ENCODE results near the gene DNAH1. TPM values are rescaled to one million over a fixed set of nuclear protein-coding genes. Genes with fewer than 3 reads are reported as not detected.

Gene DNAH1
- total and polyA plus RNA-seq, 2 of the 4 experiments (the other 2 are of a cell fraction), result 2.0 to 4.0 TPM

DNA sequence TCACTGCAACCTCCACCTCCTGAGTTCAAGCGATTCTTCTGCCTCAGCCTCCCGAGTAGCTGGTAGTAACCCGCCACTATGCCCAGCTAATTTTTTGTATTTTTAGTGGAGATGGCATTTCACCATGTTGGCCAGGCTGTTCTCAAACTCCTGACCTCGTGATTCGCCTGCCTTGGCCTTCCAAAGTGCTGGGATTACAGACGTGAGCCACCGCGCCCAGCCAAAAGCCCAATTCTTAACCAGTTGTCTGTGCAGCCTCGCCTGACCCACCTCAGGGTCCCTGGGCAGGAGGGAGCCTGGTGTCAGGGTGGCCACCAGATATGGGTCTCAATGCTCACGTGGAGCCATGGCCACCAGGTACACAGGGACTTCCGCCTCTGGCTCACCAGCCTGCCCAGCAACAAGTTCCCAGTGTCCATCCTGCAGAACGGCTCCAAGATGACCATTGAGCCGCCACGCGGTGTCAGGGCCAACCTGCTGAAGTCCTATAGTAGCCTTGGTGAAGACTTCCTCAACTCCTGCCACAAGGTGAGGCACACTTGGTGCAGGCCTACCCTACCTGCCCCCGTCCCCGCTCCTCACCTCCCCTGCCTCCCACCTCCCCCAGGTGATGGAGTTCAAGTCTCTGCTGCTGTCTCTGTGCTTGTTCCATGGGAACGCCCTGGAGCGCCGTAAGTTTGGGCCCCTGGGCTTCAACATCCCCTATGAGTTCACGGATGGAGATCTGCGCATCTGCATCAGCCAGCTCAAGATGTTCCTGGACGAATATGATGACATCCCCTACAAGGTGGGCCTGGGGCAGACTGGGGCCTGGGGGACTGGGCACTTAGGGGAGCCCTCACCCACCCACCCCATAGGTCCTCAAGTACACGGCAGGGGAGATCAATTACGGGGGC is 80.1 kb downstream of the DNAH1 start (continued):
- TF ChIP-seq, protein P1, sequence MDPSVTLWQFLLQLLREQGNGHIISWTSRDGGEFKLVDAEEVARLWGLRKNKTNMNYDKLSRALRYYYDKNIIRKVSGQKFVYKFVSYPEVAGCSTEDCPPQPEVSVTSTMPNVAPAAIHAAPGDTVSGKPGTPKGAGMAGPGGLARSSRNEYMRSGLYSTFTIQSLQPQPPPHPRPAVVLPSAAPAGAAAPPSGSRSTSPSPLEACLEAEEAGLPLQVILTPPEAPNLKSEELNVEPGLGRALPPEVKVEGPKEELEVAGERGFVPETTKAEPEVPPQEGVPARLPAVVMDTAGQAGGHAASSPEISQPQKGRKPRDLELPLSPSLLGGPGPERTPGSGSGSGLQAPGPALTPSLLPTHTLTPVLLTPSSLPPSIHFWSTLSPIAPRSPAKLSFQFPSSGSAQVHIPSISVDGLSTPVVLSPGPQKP (IDR thresholded peaks at IDR 0.05; ENCODE audit: borderline replicate concordance, low read depth, low read length), result no peak

DNA sequence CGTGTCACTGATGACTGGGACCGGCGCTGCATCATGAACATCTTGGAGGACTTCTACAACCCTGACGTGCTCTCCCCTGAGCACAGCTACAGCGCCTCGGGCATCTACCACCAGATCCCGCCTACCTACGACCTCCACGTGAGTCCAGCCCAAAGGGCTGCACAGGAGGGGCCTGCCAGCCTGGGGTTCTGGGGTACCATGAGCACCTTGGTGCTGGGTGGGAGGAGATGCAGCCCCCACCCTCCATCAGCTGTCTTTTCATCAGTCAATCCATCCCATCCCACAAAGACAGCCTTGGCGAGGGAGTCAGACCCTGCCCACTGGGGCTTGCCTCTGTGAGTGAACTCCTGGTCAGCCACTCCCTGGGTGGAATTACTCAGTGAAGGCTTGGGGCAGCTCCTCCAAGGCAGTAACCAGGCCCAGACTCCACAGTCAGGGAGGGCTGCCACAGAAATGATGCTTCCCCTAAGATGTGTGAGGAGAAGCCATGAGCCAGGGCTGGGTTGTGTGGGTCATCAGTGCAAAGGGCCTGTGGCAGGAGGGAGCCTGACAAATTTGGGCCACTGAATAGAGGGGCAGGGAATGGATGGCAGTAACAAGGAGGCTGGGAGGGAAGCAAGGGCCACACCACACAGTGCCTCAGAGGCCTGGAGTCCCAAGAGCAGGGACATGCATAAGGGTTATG is 80.9 kb downstream of the DNAH1 start:
- in situ Hi-C loops (cut with MboI; ENCODE audit: low sequenced_read_pairs), result no loop called here
- no peaks in the 10 kb centered on the region; the same call in 1 of the 2 replicates for H4K20me1 ChIP-seq (ENCODE audit: insufficient read depth, low read length)
- POLR2A ChIA-PET (ENCODE audit: unreplicated experiment), result no interaction called here
- H3K36me3 ChIP-seq (ENCODE audit: control insufficient read depth, insufficient read depth, low read length), result peaks cover 13% of the 10 kb centered on the region; the same call in 1 of the 2 replicates
- H3K79me1 ChIP-seq (ENCODE audit: low read depth in 1 of 2, low read length in 2 of 2), result no peaks in the 10 kb centered on the region
- no peak overlapping the region for H3K4ac ChIP-seq (ENCODE audit: low read depth, low read length)
- H3K9me1 ChIP-seq (ENCODE audit: insufficient read depth, low read length), result 0 out of 2 replicates have a peak, but pooled peaks cover 6% of the 10 kb centered on the region
- WGBS, 2 experiments (ENCODE audit: extremely low coverage in 2 of 2, insufficient read length in 1 of 2), result 88% methylated on average over 6 of the region's 10 CpGs; no CpG with 5 or more reads in 1 of the 2 experiments
- H2BK120ac ChIP-seq (ENCODE audit: low read depth, low read length), result no peak overlapping the region
- H4K8ac ChIP-seq (ENCODE audit: low read depth in 2 of 2, low read length in 2 of 2), result no peak overlapping the region
- ATAC-seq (ENCODE audit: low read depth), result no peak
- H2BK20ac ChIP-seq (ENCODE audit: low read depth, low read length), result no peak overlapping the region
- CTCF ChIA-PET, result no interaction called here
- H3K18ac ChIP-seq (ENCODE audit: low read depth, low read length), result no peak overlapping the region
- intact Hi-C loops (cut with micrococcal nuclease), result no loop called here
- H2BK5ac ChIP-seq (ENCODE audit: low read depth, low read length, poor library complexity, severe bottlenecking), result no peak overlapping the region
- no peak overlapping the region for H3K23ac ChIP-seq (ENCODE audit: low read depth, low read length)
- no peak overlapping the region for H3K56ac ChIP-seq (ENCODE audit: extremely low read depth, insufficient read depth, low read length)
- H3K27ac ChIP-seq (ENCODE audit: insufficient read depth, low read length), result no peak overlapping the region
- H4K5ac ChIP-seq (ENCODE audit: low read depth, low read length), result no peak overlapping the region
- no peak overlapping the region for H2AK5ac ChIP-seq (ENCODE audit: low read depth, low read length)
- H3K9me3 ChIP-seq (ENCODE audit: control insufficient read depth, insufficient read depth, low read length), result no peaks in the 10 kb centered on the region
- no peak overlapping the region for H3K14ac ChIP-seq (replicated peaks; ENCODE audit: low read depth, low read length)
- H4K91ac ChIP-seq (ENCODE audit: insufficient read depth, low read depth, low read length), result no peak overlapping the region
- no peak overlapping the region for H3K4me2 ChIP-seq (ENCODE audit: low read depth, low read length)
- no peak overlapping the region for H3K9ac ChIP-seq (ENCODE audit: low read depth, low read length)
- H3K4me3 ChIP-seq (ENCODE audit: insufficient read depth, low read depth, low read length), result no peak overlapping the region
- H2AK9ac ChIP-seq (replicated peaks; ENCODE audit: low read depth, low read length, poor library complexity), result no peak overlapping the region
- no peaks in the 10 kb centered on the region for H3K4me1 ChIP-seq (ENCODE audit: control insufficient read depth, insufficient read depth, low read length)
- no peak overlapping the region for H2AFZ ChIP-seq (replicated peaks; ENCODE audit: low read length, poor library complexity)
- BruUV-seq (replicated peaks), result no TSS peak
- H3K27me3 ChIP-seq (ENCODE audit: control insufficient read depth, insufficient read depth, low read length), result no peaks in the 10 kb centered on the region; the same call in 1 of the 2 replicates
- dilution Hi-C loops (cut with HindIII; ENCODE audit: low sequenced_read_pairs, unreplicated experiment), result no loop called here
- DNase-seq, result no peak
- no peak overlapping the region for H2BK15ac ChIP-seq (ENCODE audit: low read depth, low read length)
- TF ChIP-seq, protein P2, sequence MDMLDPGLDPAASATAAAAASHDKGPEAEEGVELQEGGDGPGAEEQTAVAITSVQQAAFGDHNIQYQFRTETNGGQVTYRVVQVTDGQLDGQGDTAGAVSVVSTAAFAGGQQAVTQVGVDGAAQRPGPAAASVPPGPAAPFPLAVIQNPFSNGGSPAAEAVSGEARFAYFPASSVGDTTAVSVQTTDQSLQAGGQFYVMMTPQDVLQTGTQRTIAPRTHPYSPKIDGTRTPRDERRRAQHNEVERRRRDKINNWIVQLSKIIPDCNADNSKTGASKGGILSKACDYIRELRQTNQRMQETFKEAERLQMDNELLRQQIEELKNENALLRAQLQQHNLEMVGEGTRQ (IDR thresholded peaks at IDR 0.05; ENCODE audit: low read depth, low read length), result no peak
- TF ChIP-seq RCOR1 (IDR thresholded peaks at IDR 0.05; ENCODE audit: insufficient replicate concordance, low read length), result no peak
- TF ChIP-seq, protein P3, sequence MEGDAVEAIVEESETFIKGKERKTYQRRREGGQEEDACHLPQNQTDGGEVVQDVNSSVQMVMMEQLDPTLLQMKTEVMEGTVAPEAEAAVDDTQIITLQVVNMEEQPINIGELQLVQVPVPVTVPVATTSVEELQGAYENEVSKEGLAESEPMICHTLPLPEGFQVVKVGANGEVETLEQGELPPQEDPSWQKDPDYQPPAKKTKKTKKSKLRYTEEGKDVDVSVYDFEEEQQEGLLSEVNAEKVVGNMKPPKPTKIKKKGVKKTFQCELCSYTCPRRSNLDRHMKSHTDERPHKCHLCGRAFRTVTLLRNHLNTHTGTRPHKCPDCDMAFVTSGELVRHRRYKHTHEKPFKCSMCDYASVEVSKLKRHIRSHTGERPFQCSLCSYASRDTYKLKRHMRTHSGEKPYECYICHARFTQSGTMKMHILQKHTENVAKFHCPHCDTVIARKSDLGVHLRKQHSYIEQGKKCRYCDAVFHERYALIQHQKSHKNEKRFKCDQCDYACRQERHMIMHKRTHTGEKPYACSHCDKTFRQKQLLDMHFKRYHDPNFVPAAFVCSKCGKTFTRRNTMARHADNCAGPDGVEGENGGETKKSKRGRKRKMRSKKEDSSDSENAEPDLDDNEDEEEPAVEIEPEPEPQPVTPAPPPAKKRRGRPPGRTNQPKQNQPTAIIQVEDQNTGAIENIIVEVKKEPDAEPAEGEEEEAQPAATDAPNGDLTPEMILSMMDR (conservative IDR thresholded peaks at IDR 0.05; ENCODE audit: low read depth, low read length), result no peak
- TF ChIP-seq FOS (IDR thresholded peaks at IDR 0.05; ENCODE audit: low read depth, low read length), result no peak
- no peak for TF ChIP-seq POLR2A (IDR thresholded peaks at IDR 0.05; ENCODE audit: low read depth, low read length)
- TF ChIP-seq NFE2L2 (IDR thresholded peaks at IDR 0.05; ENCODE audit: low read depth, low read length), result no peak
- TF ChIP-seq CHD1 (IDR thresholded peaks at IDR 0.05; ENCODE audit: low read depth, low read length), result no peak
- TF ChIP-seq SMC3 (IDR thresholded peaks at IDR 0.05; ENCODE audit: low read depth, low read length), result no peak
- no peak for TF ChIP-seq BHLHE40 (IDR thresholded peaks at IDR 0.05; ENCODE audit: low read depth, low read length)
- no peak for TF ChIP-seq MAFK (IDR thresholded peaks at IDR 0.05; ENCODE audit: low read depth, low read length)
